HG02885 (cell line): ENCODE data around the gene ADGRL3.
"Not testable (repeated sequence)": the region's sequence is repeated elsewhere in the genome, so short reads cannot be mapped to it uniquely, and the experiment has no call there.

Experiments
- ATAC-seq: cut with Tn5 transposase; IDR thresholded peaks from one replicate; pipeline ENCODE4 v1.9.1; 2021; ENCODE audit warnings: mild to moderate bottlenecking; ENCODE audit not compliant: unreplicated experiment, poor library complexity

Gene ADGRL3

DNA sequence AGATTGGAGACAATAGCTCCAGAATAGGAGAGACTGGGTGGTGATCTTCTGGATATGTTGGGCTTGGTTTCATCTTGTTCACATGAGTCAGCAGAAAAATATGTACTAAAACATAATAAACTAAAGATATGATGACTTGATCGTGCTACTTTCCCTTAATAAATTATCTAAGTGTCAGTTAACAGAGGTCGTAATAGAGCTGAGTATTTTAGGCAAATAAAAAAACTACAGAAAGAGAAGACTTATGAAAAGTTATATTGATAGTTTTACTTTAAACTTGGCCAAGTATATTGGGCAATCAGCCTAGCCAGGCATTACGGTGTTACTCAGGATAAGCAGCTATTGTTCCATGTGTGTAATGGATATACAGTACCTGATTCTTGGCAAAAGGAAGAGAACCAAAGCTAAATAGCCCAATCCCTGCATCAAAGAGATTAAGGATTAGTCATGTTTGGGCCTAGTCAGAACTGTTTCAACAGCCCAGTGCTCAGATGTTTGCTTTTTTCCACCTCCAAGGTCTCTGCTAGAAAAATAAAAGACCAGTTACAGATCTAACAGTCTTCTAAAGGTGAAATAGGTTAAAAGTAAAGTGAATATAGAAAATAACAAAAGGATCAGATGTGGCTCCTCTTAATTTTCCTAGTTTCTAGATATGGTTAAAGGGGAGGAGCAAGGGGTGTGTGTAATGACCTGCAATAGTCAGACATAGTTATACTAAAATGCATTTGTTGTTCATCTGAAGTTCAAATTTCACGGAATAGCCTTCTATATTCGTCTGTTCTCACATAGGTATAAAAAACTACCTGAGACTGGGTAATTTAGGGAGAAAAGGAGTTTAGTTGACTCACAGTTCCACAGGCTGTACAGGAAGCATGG, 262.6 kb downstream of the ADGRL3 start:
- ATAC-seq, result no peak

DNA sequence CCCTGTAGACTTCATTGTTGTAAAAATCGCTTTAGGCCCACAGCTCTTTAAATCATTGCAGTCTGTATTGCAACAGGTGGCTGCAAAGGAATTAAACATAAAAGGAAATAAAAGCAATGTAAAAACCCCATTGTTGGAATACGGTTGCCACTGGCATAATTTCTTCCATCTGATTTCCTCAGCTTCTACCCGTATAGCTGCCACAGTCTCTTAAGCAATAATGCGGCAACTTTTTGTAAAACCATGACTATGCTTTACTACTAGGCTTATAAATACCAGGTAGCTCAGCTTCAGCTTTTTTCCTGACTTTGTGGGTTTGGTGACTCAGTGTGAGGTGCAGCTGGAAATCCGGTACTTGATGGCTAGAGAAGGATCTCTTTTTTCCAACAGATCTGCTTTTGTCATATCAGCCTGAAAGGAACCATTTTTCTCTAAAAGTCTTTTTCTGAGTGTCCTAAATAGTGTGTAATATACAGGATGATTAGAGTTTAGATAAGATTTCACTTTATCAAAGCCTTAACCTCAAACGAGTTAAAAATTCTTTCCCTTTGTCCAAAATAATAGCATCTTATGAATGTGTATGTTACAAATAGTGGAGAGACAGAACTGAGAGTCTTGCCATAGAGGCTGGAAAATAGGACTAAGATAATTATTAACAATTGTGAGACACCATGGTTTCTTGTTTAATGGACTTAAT, 268.0 kb downstream of the ADGRL3 start:
- no peak for ATAC-seq

DNA sequence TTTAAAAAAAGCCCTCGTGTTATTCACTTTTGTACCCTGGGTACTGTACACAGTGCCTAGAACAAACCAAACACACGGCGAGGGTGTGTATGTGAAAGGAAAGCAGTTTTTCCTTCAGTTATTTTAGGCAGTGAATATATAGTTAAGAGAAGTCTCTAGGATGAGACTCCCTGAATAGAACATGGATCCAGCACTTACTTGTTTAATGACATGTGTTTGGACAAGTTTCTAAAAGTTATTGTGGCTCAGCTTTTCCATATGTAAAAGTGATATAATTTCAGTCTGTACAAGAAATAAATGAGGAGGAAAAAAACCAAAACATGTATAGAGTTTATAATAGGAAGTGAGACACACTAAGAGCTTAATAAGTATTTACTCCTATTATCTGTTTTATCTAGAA, 273.2 kb downstream of the ADGRL3 start:
- ATAC-seq, result no peak

DNA sequence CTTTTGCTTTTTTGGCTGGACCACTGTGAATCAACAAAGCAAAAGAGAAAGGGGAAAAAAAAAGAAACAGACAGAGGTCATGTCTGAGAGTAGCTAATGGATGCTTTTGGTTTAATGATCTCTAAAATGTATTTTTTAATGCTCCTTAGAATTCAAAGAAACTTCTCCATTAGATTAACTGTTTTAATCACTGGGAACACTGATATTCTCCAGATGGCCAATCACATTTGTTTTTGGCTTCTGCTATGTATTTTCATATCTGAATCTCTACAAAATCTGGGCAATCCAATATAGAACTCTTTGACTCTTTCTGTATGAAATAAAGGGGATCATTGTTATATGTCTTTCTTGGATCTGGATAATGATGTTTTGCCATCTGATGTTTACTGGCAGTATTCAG, 278.2 kb downstream of the ADGRL3 start:
- no peak for ATAC-seq

DNA sequence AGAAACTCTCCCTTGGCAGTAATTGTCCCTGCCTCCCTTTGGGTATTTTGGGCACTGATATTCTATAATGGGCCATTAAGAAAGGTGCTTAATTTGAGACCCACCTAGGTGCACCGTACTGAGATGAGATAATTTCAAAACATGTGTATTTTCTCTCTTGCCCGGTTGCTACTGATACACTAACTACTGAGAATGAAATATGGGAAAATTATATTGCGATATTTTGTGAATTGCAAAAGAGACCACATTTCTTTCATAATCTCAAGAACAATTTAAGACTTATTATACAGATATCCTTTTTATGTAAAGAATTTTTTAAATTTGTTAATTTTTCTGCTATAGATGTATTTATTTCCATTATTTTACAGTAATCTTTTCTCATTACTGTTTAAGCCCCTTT, 284.9 kb downstream of the ADGRL3 start:
- no peak for ATAC-seq

DNA sequence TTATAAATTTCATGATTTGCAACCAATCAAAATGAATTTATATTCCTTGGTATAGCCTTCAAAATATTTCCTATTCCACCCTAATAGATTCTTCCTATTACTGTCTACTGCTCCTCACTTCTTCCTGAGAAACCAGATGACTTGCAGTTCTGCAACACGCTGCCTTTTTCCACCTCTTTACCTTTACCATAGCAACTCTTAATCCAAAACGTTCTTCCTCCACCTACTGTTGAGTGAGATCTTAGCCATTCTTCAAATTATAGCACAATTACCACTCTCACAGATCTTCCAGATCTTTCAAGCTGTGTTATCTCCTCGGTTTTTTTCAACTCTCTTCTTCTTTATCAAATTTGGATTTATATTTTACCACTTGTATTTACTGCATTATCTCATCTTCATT, 289.8 kb downstream of the ADGRL3 start:
- ATAC-seq, result no peak

DNA sequence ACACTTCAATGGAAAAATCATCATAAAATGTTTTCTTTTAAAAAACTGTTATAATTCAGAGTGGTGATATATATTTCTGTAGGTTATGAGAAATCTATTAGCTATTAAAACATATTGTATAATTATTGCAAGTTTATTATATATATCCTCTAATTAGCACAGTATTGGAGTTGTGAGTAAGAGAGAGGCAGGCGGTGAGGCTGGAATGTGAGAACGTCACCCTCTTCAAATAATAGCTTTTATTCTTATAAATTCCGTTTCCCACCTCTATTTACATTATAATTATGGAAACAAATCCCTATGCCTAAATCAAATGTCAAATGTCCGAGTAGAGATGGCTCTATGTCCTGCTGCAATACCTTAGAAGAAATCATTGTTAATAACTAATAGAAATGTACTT, 292.9 kb downstream of the ADGRL3 start:
- ATAC-seq, result no peak

DNA sequence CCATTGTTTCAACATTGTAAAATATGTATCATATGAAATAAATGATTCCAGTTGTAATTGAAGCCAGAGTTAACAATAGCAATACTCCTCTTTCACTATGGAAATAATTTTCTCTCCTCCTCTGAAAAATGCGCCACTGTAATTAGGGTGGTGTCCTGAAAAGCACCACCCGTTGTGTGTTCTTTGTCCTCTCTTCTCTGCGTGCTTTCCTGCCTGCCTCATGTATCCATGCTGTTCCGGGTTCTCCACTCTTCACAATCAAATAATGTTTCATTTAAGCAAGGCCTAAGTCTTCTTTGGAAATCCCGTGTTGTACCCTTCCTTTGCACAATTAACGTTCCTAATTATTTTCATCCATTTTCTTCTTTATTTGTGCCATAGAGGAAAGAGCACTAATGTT, 293.3 kb downstream of the ADGRL3 start:
- ATAC-seq, result no peak

DNA sequence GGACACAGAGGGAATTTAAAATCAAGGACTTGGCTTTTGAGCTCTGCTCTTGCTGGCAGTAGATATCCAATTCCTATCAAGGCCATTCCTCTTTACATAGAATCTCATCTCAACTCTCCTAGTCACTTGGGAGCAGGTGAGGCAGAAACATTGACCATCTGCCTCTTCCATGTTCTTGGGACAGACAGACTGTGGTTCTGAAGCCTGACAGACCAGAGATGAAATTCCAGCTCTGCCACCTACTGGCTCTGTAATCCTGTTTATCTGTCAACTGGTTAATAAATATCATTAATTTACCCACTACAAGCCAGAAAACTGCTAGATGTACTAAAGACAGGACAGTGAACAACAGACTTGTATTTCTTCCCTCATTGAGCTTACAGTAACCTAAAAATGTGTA, 300.8 kb downstream of the ADGRL3 start:
- no peak for ATAC-seq

DNA sequence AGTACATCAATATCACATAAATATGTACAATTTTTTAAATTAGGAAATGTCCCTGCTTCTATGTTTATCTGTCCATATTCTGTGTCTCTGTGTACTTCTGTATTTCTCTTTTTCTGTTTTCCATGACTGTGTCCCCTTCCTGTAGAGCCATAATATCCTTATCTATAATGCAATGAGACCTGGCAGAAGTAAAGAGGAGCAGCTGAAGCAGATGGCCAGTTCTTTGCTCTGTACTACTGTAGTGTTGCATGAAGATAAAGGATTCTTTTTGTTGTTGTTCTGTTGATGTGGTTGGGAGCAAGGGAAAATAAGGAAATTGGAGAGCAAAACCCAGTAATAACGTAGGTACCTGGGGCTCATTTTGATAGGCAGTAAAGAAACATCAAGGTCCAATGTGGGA, 301.7 kb downstream of the ADGRL3 start:
- ATAC-seq, result no peak

DNA sequence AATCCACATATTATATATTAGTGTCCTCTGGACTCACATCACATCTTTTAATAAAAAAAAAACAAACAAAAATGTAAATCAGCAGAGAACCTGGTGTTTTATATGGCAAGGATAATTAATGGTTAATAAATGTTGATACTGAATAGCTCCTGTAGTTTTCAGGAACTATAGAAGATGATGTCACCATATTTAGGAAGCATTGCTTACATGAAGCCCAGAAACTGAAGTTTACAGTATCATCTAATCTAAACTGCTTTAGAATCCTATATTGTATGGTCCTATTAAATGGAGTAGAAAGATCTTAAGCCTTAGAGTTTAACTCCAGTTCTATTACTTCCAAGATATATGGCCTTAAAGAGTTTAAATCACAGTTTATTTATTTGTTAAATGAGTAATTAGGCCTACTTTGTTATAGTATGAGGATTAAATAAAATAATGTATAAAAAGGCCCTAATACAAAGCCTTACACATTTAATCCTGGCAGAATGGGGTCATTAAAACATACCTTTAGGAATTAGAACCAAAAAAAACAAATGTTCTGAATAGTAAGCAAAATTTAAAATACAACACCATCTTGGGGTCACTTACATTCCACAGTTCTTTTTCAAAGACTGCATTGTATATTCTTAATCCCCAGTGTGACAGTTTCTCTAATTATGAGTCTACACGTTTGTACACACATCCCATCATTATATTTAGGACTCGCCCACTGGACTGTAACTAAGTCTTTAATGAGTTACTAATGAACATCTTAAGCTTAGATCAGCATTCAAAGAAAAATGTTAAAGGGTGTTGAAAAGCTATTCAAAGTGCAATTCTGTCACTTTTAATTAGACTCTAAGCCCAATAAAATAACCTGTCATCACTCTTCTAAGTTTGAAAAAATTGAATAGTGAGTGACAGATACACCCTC, 305.9 kb downstream of the ADGRL3 start:
- ATAC-seq, result no peak

DNA sequence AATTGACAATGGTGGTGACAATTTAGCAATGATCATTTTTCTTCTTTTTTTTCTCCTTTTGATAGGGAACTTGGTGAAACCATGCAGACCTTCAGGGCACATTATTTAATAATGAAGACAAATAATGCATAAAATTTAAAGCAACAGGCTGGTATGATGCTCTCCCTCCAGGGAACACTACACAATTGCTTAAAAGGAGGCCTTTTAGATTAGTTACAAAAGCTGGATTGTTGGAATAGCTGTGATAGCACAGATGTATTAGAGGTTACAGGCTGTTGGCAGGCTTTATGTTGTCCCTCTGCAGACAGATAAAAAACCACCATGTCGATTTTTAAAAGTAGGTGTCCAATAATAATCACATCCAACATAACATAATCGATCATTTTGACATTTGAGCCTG, 307.0 kb downstream of the ADGRL3 start:
- no peak for ATAC-seq

DNA sequence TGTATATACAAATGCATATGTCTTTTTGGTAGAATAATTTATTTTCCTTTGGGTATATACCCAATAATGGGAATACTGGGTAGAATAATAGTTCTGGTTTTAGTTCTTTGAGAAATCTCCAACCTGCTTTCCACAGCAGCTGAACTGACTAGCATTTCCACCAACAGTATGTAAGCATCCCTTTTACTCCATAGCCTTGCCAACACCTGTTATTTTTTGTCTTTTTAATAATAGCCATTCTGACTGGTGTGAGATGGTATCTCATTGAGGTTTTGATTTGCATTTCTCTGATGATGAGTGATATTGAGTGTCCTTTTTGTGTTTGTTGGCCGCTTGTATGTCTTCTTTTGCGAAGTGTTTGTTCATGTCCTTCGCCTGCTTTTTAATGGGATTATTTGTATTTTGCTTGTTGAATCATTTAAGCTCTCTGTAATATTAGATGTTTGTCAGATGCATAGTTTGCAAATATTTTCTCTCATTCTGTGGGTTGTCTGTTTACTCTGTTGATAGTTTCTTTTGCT, 309.7 kb downstream of the ADGRL3 start:
- ATAC-seq, result not testable (repeated sequence)

DNA sequence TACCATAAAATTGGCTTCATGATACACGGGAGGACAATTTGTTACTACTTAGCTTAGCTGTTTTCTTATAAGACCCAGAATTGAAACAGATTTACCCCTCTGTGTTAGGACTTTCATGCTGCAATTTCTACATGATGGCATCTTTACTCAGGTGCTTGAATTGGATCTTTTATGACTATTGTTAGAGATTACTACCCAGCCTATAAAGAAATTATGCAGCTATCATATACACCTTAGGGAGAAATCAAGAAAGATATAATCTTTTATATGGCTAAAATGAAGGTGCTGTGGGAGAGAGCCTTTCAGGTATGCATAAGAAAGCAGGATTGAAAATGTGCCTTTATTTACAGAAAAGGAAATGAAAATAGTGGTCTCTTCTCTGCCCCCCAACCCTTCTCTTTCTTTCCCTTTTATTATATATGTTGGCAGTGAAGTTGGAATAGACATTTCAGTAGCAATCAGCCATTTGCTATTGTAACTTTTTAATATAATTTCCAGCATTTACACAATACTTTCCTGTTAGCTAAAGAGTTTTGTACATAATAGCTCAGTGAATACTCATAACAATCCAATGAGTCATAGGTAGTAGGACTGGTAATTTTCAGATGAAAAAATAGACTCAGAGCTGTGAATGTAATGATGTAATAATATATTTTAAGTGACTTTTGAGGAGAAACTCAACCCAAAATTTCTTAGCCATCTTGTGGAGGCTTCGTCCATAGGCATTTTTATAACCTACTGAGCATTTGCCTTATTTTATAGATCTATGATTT, 311.8 kb downstream of the ADGRL3 start:
- ATAC-seq, result no peak

DNA sequence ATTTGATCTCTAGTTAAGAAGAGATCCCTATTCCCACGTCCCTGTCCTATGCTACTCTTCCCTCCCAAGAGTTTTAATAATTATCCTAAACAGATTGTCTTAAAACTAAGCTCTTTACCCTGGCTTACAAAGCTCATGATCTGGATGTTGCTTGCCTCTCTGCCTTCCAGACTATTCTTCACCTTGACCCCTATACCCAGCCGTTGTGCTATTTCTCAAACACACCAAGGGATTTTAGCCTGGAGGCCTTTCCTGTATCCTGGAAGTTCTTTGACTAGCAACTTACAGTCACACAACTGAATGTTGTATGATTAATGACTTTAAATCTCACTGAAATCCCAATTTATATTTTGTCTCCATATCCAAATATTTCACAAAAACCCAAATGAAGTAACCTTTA, 314.9 kb downstream of the ADGRL3 start:
- no peak for ATAC-seq

DNA sequence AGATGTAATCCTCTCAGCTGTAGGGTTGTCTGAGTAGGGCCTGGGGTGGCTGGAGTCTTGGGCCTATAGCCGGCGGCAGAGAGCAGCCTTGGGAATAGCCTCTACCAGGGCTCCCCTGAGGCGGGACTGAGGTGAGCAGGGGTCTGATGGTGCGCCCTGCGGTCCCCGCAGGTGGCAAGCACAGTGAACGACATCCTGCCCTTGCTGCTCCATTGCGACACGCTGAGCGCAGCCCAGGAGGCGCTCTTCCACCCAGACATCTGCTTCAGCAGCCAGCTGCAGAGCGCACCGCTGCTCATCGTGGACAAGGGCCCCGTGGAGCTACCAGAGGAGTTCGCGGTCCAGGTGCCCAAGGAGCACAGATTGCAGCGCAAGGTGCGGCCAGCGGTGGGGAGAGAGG, 317.0 kb downstream of the ADGRL3 start:
- no peak for ATAC-seq

DNA sequence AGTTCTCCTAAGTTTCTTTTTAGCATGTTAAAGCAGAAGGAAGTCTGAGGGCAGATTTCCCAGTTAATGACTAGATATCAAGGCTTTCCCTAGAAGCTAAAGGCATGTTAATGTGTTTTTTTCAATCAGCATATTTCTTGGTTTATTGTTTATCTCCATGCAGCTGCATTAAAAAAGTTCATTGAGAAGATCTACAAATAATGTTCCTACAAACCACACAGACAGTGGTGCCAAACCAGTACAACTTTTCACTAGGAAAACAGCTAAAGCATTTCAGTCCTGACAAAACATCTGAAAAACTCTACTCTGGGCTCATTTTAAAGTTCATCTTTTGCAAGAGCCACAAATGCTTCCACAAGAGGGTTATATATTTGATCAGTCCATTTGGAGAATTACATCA, 320.0 kb downstream of the ADGRL3 start:
- no peak for ATAC-seq

DNA sequence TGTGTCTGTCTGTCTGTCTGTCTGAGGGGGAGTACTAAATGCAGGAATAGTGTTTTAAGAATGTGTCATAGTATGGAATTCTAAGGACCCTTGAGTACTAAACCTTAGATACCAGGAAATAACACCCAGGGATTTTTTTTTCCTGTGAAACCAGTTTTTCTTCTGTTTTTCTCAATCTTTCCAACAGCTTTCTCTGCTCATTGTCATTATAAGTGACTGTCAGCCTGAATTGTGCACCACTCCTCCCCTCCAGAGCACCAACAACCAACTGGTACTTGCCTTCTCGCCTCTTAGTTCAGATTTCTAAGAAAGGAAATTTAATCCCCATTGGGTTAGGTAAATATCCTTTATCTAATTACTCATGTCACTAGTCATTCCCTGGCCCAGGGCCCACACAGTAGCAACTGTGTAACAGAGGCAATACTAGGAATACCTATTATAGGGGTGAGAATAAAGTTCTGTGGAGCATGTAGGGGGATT, 320.6 kb downstream of the ADGRL3 start:
- no peak for ATAC-seq

DNA sequence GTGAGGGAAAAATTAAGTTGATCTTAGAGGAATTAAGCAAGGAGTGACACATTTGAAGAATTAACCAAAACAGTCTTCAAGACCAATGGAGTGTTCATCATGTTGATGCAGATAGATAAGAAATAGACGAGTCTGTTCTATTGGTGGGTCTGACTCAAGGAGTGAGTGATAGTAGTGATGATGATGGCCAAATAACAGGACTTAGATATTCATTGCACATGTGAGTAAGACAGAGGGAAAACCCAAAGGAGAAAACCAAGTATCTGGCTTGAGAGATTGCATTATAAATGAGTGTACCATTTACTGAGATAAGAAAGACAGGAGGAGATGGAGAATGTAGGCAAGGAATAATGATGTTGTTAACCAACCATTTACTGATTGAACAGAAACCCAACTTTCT, 321.3 kb downstream of the ADGRL3 start:
- ATAC-seq, result no peak

DNA sequence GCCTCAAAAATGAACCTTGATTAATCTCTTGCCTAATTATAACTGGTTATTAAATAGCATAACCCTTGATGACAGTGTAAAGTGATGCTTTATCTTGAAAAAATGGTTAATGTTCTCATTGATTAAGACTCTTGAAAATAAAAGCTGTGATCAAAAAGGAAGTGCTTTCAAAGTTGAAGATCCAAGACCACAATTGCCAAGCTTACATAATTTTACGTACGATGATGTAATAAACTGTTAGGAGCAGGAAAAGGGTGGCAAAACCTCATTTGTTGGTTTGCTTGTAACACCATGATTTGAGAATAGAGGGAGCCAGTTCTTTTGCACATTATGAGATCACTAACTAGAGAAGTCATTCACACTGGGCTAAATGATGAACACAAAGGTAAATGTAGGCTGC, 322.2 kb downstream of the ADGRL3 start:
- no peak for ATAC-seq
